Keratinocyte (primary cell): ENCODE measurements around the gene SEMA4D.

Experiments used
- CTCF ChIP-seq, 3 experiments: IDR thresholded peaks in 1 of 3; conservative IDR thresholded peaks in 1 of 3; optimal IDR thresholded peaks in 1 of 3; 2 replicates in 2 of 3; 3 replicates in 1 of 3; pipeline versions ENCODE3 to v1.5.1; 2011; ENCODE audit warnings: low read length in 3 of 3, mild to moderate bottlenecking in 3 of 3, moderate library complexity in 2 of 3, control low read depth in 1 of 3, inconsistent platforms in 1 of 3; ENCODE audit not compliant: insufficient read depth in 2 of 3; ENCODE audit errors: extremely low read depth in 1 of 3
- EZH2 ChIP-seq: IDR thresholded peaks from one replicate; pipeline ENCODE4 v1.6.1; 2012; ENCODE audit warnings: inconsistent platforms, mild to moderate bottlenecking, low read length, moderate library complexity

GRCh38 chr9:89522959-89523285 lies 25.0 kb upstream of the SEMA4D start:
- TF ChIP-seq CTCF (optimal IDR thresholded peaks at IDR 0.05 in 1 of 3, IDR thresholded peaks at IDR 0.05 in 1 of 3, conservative IDR thresholded peaks at IDR 0.05 in 1 of 3; ENCODE audit: extremely low read depth in 1 of 3, insufficient read depth in 2 of 3, low read length in 3 of 3) (no peak), EZH2 (no peak)
